HEK293 (cell line): Measurements from ENCODE around the gene MAML1.

Experiments
- CTCF ChIA-PET: fragments of 350-600 bp; formaldehyde crosslinking; extraction: SDS; loops from one replicate; lab custom pipeline; 2021; ENCODE audit warnings: antibody characterized with exemption; lab: Yijun Ruan, JAX
- POLR2A ChIA-PET: fragments of 300-600 bp; formaldehyde crosslinking; extraction: SDS; loops from one replicate; lab custom pipeline; 2020; ENCODE audit warnings: antibody characterized with exemption, inconsistent platforms; lab: Yijun Ruan, JAX
- H3K27ac ChIP-seq: fragments of 200-500 bp; sonication (Bioruptor generic); 2 replicates; pipeline ENCODE4 v1.5.1; 2014; ENCODE audit warnings: low read depth, low read length, control low read depth, inconsistent platforms; ENCODE audit errors: extremely low read depth
- H3K36me3 ChIP-seq, 2 experiments: fragments of 200-500 bp in 1 of 2; sonication (Bioruptor generic) in 1 of 2; 1 replicate in 1 of 2; 2 replicates in 1 of 2; pipeline ENCODE4 v1.5.1; 2014 to 2017; ENCODE audit warnings: inconsistent platforms in 2 of 2, low read length in 2 of 2; ENCODE audit not compliant: control insufficient read depth in 2 of 2, insufficient read depth in 1 of 2
- H3K4me1 ChIP-seq: fragments of 200-500 bp; sonication (Bioruptor generic); 2 replicates; pipeline ENCODE4 v1.5.1; 2014; ENCODE audit warnings: mild to moderate bottlenecking, low read length, inconsistent platforms; ENCODE audit not compliant: control insufficient read depth, insufficient read depth
- H3K4me3 ChIP-seq: 2 replicates; pipeline ENCODE4 v1.5.1; 2011; ENCODE audit warnings: low read depth, mild to moderate bottlenecking, control low read depth, low read length, moderate library complexity
- H3K9me3 ChIP-seq: fragments of 200-500 bp; sonication (Bioruptor generic); 2 replicates; pipeline ENCODE4 v1.5.1; 2014; ENCODE audit warnings: low read depth, low read length, inconsistent platforms; ENCODE audit not compliant: control insufficient read depth, insufficient read depth
- GFI1B ChIP-seq: fragments of 450-650 bp; formaldehyde crosslinking; IDR thresholded peaks from 2 replicates; pipeline ENCODE4 v1.5.1; 2016; ENCODE audit warnings: missing biosample characterization, missing genetic modification characterization
- HOXC10 ChIP-seq: sonication (generic); formaldehyde crosslinking; IDR thresholded peaks from 2 replicates; pipeline ENCODE4 v1.8.1; 2023; ENCODE audit warnings: mild to moderate bottlenecking, missing genetic modification reagents
- HOXD13 ChIP-seq: sonication (generic); formaldehyde crosslinking; IDR thresholded peaks from 2 replicates; pipeline ENCODE4 v1.8.0; 2022; ENCODE audit warnings: missing genetic modification reagents, borderline replicate concordance
- KLF9 ChIP-seq: fragments of 450-650 bp; formaldehyde crosslinking; IDR thresholded peaks from 2 replicates; pipeline ENCODE4 v1.5.1; 2016; ENCODE audit warnings: missing biosample characterization, missing genetic modification characterization, low read depth
- SALL2 ChIP-seq: fragments of 450-650 bp; formaldehyde crosslinking; IDR thresholded peaks from 2 replicates; pipeline ENCODE4 v1.5.0; 2017; ENCODE audit warnings: missing biosample characterization, mild to moderate bottlenecking, missing genetic modification characterization, borderline replicate concordance
- ZBTB1 ChIP-seq: fragments of 450-650 bp; formaldehyde crosslinking; IDR thresholded peaks from 2 replicates; pipeline ENCODE4 v1.5.1; 2016; ENCODE audit warnings: missing biosample characterization, missing genetic modification characterization
- ZBTB20 ChIP-seq: fragments of 450-650 bp; formaldehyde crosslinking; IDR thresholded peaks from 2 replicates; pipeline ENCODE4 v1.5.1; 2016; ENCODE audit warnings: missing biosample characterization, missing genetic modification characterization
- ZNF114 ChIP-seq: fragments of 450-650 bp; formaldehyde crosslinking; IDR thresholded peaks from 2 replicates; pipeline ENCODE4 v1.5.0; 2017; ENCODE audit warnings: missing biosample characterization, missing genetic modification characterization
- ZNF184 ChIP-seq: fragments of 450-650 bp; IDR thresholded peaks from 2 replicates; pipeline ENCODE4 v1.5.1; 2018; ENCODE audit warnings: missing biosample characterization, mild to moderate bottlenecking, missing genetic modification characterization
- ZNF274 ChIP-seq, 2 experiments: fragments of 200-500 bp in 1 of 2; fragments of 450-650 bp in 1 of 2; sonication (Bioruptor generic) in 1 of 2; formaldehyde crosslinking in 1 of 2; IDR thresholded peaks; 2 replicates each; pipeline versions ENCODE4 v1.5.1 to v1.6.1; 2014 to 2016; ENCODE audit warnings: borderline replicate concordance in 1 of 2, inconsistent platforms in 1 of 2, low read length in 1 of 2, missing biosample characterization in 1 of 2, missing genetic modification characterization in 1 of 2
- ZNF341 ChIP-seq: fragments of 450-650 bp; formaldehyde crosslinking; IDR thresholded peaks from 2 replicates; pipeline ENCODE4; 2016; ENCODE audit warnings: low read depth, missing biosample characterization, missing genetic modification characterization
- ZNF354C ChIP-seq: fragments of 450-650 bp; formaldehyde crosslinking; IDR thresholded peaks from 2 replicates; pipeline ENCODE4 v1.5.1; 2016; ENCODE audit warnings: missing biosample characterization, missing genetic modification characterization, low read depth, borderline replicate concordance
- ZNF433 ChIP-seq: fragments of 450-650 bp; formaldehyde crosslinking; IDR thresholded peaks from 2 replicates; pipeline ENCODE4 v1.5.1; 2016; ENCODE audit warnings: missing biosample characterization, missing genetic modification characterization, low read depth
- ZNF544 ChIP-seq: fragments of 450-650 bp; formaldehyde crosslinking; IDR thresholded peaks from 2 replicates; pipeline ENCODE4 v1.5.0; 2017; ENCODE audit warnings: missing biosample characterization, missing genetic modification characterization
- ZNF548 ChIP-seq: fragments of 450-650 bp; formaldehyde crosslinking; IDR thresholded peaks from 2 replicates; pipeline ENCODE4 v1.5.1; 2016; ENCODE audit warnings: missing biosample characterization, missing genetic modification characterization
- ZNF558 ChIP-seq: fragments of 450-650 bp; formaldehyde crosslinking; IDR thresholded peaks from 2 replicates; pipeline ENCODE4 v1.5.1; 2016; ENCODE audit warnings: missing biosample characterization, missing genetic modification characterization
- ZNF610 ChIP-seq: fragments of 450-650 bp; formaldehyde crosslinking; IDR thresholded peaks from 2 replicates; pipeline ENCODE4 v1.5.1; 2016; ENCODE audit warnings: missing biosample characterization, missing genetic modification characterization, borderline replicate concordance
- ZNF621 ChIP-seq: fragments of 450-650 bp; formaldehyde crosslinking; IDR thresholded peaks from 2 replicates; pipeline ENCODE4 v1.5.1; 2017; ENCODE audit warnings: missing biosample characterization, missing genetic modification characterization
- ZNF830 ChIP-seq: fragments of 450-650 bp; IDR thresholded peaks from 2 replicates; pipeline ENCODE4 v1.5.0; 2018; ENCODE audit warnings: missing biosample characterization, missing genetic modification characterization, low read depth, mild to moderate bottlenecking, moderate library complexity
- ZNF843 ChIP-seq: fragments of 450-650 bp; formaldehyde crosslinking; IDR thresholded peaks from 2 replicates; pipeline ENCODE4 v1.5.1; 2016; ENCODE audit warnings: missing biosample characterization, missing genetic modification characterization
- TF ChIP-seq, protein P1 (sequence below): fragments of 450-650 bp; formaldehyde crosslinking; IDR thresholded peaks from 2 replicates; pipeline ENCODE4 v1.5.1; 2016; ENCODE audit warnings: missing biosample characterization, missing genetic modification characterization
- TF ChIP-seq, protein P2 (sequence below): fragments of 450-650 bp; formaldehyde crosslinking; IDR thresholded peaks from 2 replicates; pipeline ENCODE4 v1.5.1; 2017; ENCODE audit warnings: missing biosample characterization, mild to moderate bottlenecking, missing genetic modification characterization, moderate library complexity
- TF ChIP-seq, protein P3 (sequence below): fragments of 450-650 bp; formaldehyde crosslinking; IDR thresholded peaks from 2 replicates; pipeline ENCODE4 v1.5.1; 2016; ENCODE audit warnings: missing biosample characterization, missing genetic modification characterization
- TF ChIP-seq, protein P4 (sequence below): fragments of 450-650 bp; formaldehyde crosslinking; IDR thresholded peaks from 2 replicates; pipeline ENCODE4 v1.5.1; 2016; ENCODE audit warnings: missing biosample characterization, missing genetic modification characterization
- TF ChIP-seq, protein P5 (sequence below): fragments of 450-650 bp; IDR thresholded peaks from 2 replicates; pipeline ENCODE4 v1.5.1; 2018; ENCODE audit warnings: missing biosample characterization, mild to moderate bottlenecking, missing genetic modification characterization
- TF ChIP-seq, protein P6 (sequence below): fragments of 450-650 bp; formaldehyde crosslinking; IDR thresholded peaks from 2 replicates; pipeline ENCODE4 v1.5.1; 2017; ENCODE audit warnings: missing biosample characterization, missing genetic modification characterization

The MAML1 gene

DNA sequence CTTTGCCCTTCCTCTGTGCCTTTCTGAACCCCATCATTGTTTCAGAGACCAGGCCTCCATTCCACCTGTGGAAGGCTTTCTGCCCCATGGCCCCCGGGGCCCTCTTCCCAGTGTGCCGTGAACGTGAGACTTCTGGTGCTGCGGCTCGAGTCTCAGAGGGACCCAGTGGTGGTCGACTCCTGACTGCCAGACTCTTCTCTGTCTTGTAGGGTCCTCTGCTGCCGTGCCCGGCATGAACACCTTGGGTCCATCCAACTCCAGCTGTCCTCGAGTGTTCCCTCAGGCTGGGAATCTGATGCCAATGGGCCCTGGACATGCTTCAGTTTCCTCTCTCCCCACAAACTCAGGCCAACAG lies 41.0 kb downstream of the MAML1 start:
- no peak overlapping the region for H3K27ac ChIP-seq
- no peaks in the 10 kb centered on the region for H3K9me3 ChIP-seq
- TF ChIP-seq ZNF114 (no peak), ZNF354C (tag by site-specific recombination) (no peak), ZNF184 (tag by site-specific recombination) (no peak), SALL2 (no peak), ZNF830 (tag by site-specific recombination) (no peak), ZNF433 (no peak), ZNF843 (tag by site-specific recombination) (no peak), ZNF610 (no peak), ZNF274 (IDR thresholded peaks at IDR 0.05; ENCODE audit: low read length) (no peak), ZNF274 (tag by site-specific recombination; IDR thresholded peaks at IDR 0.05; ENCODE audit: borderline replicate concordance) (no peak), ZBTB1 (no peak), ZNF341 (no peak), HOXD13 (CRISPR knock-in tag) (no peak)
- TF ChIP-seq, protein P1, sequence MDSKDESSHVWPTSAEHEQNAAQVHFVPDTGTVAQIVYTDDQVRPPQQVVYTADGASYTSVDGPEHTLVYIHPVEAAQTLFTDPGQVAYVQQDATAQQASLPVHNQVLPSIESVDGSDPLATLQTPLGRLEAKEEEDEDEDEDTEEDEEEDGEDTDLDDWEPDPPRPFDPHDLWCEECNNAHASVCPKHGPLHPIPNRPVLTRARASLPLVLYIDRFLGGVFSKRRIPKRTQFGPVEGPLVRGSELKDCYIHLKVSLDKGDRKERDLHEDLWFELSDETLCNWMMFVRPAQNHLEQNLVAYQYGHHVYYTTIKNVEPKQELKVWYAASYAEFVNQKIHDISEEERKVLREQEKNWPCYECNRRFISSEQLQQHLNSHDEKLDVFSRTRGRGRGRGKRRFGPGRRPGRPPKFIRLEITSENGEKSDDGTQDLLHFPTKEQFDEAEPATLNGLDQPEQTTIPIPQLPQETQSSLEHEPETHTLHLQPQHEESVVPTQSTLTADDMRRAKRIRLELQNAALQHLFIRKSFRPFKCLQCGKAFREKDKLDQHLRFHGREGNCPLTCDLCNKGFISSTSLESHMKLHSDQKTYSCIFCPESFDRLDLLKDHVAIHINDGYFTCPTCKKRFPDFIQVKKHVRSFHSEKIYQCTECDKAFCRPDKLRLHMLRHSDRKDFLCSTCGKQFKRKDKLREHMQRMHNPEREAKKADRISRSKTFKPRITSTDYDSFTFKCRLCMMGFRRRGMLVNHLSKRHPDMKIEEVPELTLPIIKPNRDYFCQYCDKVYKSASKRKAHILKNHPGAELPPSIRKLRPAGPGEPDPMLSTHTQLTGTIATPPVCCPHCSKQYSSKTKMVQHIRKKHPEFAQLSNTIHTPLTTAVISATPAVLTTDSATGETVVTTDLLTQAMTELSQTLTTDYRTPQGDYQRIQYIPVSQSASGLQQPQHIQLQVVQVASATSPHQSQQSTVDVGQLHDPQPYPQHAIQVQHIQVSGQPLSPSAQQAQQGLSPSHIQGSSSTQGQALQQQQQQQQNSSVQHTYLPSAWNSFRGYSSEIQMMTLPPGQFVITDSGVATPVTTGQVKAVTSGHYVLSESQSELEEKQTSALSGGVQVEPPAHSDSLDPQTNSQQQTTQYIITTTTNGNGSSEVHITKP (tag by site-specific recombination): no peak
- TF ChIP-seq, protein P2, sequence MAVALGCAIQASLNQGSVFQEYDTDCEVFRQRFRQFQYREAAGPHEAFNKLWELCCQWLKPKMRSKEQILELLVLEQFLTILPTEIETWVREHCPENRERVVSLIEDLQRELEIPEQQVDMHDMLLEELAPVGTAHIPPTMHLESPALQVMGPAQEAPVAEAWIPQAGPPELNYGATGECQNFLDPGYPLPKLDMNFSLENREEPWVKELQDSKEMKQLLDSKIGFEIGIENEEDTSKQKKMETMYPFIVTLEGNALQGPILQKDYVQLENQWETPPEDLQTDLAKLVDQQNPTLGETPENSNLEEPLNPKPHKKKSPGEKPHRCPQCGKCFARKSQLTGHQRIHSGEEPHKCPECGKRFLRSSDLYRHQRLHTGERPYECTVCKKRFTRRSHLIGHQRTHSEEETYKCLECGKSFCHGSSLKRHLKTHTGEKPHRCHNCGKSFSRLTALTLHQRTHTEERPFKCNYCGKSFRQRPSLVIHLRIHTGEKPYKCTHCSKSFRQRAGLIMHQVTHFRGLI (tag by site-specific recombination): no peak
- TF ChIP-seq, protein P3, sequence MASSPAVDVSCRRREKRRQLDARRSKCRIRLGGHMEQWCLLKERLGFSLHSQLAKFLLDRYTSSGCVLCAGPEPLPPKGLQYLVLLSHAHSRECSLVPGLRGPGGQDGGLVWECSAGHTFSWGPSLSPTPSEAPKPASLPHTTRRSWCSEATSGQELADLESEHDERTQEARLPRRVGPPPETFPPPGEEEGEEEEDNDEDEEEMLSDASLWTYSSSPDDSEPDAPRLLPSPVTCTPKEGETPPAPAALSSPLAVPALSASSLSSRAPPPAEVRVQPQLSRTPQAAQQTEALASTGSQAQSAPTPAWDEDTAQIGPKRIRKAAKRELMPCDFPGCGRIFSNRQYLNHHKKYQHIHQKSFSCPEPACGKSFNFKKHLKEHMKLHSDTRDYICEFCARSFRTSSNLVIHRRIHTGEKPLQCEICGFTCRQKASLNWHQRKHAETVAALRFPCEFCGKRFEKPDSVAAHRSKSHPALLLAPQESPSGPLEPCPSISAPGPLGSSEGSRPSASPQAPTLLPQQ (tag by site-specific recombination): no peak
- TF ChIP-seq, protein P4, sequence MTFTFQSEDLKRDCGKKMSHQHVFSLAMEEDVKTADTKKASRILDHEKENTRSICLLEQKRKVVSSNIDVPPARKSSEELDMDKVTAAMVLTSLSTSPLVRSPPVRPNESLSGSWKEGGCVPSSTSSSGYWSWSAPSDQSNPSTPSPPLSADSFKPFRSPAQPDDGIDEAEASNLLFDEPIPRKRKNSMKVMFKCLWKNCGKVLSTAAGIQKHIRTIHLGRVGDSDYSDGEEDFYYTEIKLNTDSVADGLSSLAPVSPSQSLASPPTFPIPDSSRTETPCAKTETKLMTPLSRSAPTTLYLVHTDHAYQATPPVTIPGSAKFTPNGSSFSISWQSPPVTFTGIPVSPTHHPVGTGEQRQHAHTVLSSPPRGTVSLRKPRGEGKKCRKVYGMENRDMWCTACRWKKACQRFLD (tag by site-specific recombination): no peak
- POLR2A ChIA-PET: no interaction called here
- CTCF ChIA-PET: no interaction called here
- peaks cover 22 to 95% of the 10 kb centered on the region in 2 experiments for H3K36me3 ChIP-seq
- no peaks in the 10 kb centered on the region for H3K4me1 ChIP-seq
- no peak overlapping the region for H3K4me3 ChIP-seq

DNA sequence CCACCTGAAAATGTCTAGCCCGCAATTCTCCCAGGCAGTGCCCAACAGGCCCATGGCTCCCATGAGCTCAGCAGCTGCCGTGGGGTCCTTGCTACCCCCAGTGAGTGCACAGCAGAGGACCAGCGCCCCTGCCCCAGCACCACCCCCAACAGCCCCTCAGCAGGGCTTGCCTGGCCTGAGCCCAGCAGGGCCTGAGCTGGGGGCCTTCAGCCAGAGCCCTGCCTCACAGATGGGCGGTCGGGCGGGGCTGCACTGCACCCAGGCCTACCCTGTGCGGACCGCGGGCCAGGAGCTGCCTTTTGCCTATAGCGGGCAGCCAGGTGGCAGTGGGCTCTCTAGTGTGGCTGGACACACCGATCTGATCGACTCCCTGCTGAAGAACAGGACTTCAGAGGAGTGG lies 41.8 kb downstream of the MAML1 start:
- Histone ChIP-seq H3K4me1 (no peaks in the 10 kb centered on the region), H3K27ac (no peak overlapping the region), H3K36me3 (peaks cover 23 to 94% of the 10 kb centered on the region in 2 experiments), H3K9me3 (no peaks in the 10 kb centered on the region), H3K4me3 (no peak overlapping the region)
- ChIA-PET CTCF (no interaction called here), POLR2A (no interaction called here)
- TF ChIP-seq HOXC10 (CRISPR knock-in tag): no peak
- TF ChIP-seq KLF9 (tag by site-specific recombination): no peak
- no peak for TF ChIP-seq ZNF548 (tag by site-specific recombination)
- TF ChIP-seq GFI1B: no peak
- TF ChIP-seq, protein P5, sequence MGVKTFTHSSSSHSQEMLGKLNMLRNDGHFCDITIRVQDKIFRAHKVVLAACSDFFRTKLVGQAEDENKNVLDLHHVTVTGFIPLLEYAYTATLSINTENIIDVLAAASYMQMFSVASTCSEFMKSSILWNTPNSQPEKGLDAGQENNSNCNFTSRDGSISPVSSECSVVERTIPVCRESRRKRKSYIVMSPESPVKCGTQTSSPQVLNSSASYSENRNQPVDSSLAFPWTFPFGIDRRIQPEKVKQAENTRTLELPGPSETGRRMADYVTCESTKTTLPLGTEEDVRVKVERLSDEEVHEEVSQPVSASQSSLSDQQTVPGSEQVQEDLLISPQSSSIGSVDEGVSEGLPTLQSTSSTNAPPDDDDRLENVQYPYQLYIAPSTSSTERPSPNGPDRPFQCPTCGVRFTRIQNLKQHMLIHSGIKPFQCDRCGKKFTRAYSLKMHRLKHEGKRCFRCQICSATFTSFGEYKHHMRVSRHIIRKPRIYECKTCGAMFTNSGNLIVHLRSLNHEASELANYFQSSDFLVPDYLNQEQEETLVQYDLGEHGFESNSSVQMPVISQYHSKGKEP (tag by site-specific recombination): no peak
- TF ChIP-seq, protein P6, sequence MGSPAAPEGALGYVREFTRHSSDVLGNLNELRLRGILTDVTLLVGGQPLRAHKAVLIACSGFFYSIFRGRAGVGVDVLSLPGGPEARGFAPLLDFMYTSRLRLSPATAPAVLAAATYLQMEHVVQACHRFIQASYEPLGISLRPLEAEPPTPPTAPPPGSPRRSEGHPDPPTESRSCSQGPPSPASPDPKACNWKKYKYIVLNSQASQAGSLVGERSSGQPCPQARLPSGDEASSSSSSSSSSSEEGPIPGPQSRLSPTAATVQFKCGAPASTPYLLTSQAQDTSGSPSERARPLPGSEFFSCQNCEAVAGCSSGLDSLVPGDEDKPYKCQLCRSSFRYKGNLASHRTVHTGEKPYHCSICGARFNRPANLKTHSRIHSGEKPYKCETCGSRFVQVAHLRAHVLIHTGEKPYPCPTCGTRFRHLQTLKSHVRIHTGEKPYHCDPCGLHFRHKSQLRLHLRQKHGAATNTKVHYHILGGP (tag by site-specific recombination): no peak
- TF ChIP-seq ZBTB20 (tag by site-specific recombination): no peak
- TF ChIP-seq ZNF558 (tag by site-specific recombination): no peak
- no peak for TF ChIP-seq ZNF544 (tag by site-specific recombination)
- TF ChIP-seq ZNF621 (tag by site-specific recombination): no peak
